Lower leg skin (tissue), 4 donors: ENCODE results near the gene DHDH. TPM values are rescaled to one million over a fixed set of nuclear protein-coding genes. Genes with fewer than 3 reads are reported as not detected.
A peak's percentile ranks its signal among the peaks of the same experiment; 100 is the strongest.

ENCODE experiments used
- DNase-seq, 2 donors: peaks; one replicate each; pipeline ENCODE4 v3.0.0-alpha.2; 2019; ENCODE audit warnings: low spot score in 2 of 2
- H3K4me3 ChIP-seq: fragments of 200-600 bp; sonication (generic); 2 replicates; pipeline ENCODE4 v1.5.1; 2017; ENCODE audit warnings: mild to moderate bottlenecking, low read depth; ENCODE audit not compliant: poor library complexity, severe bottlenecking
- CTCF ChIP-seq, 3 donors: fragments of 450-650 bp; IDR thresholded peaks; one replicate each; pipeline ENCODE4 v1.5.1; 2016; ENCODE audit warnings: antibody characterized with exemption in 3 of 3, mild to moderate bottlenecking in 3 of 3, moderate library complexity in 2 of 3
- POLR2A ChIP-seq, 2 donors: fragments of 450-650 bp; IDR thresholded peaks; one replicate each; pipeline ENCODE4 v1.6.1; 2016 to 2017; ENCODE audit warnings: antibody characterized with exemption in 2 of 2, mild to moderate bottlenecking in 1 of 2, moderate library complexity in 1 of 2
- WGBS, 2 donors: methylation state at CpG; one replicate each; pipeline ENCODE4 v1.1.5; 2018; 5-methylcytosine and 5-hydroxymethylcytosine counted together
- intact Hi-C: fragments of 100-400 bp; cut with DNase I; formaldehyde crosslinking; loops from one replicate; pipeline ENCODE4 v1.15.0; 2023; ENCODE audit warnings: low total_unique reads
- total RNA-seq, 4 donors: library from RNA; depleted of rRNA; stranded (reverse); fragments of >200 nt; gene quantifications; one replicate each; pipeline ENCODE4 v1.1.0, GENCODE V29; 2016

Gene DHDH
- total RNA-seq, 4 donors from 2014 or later = not detected

DNA sequence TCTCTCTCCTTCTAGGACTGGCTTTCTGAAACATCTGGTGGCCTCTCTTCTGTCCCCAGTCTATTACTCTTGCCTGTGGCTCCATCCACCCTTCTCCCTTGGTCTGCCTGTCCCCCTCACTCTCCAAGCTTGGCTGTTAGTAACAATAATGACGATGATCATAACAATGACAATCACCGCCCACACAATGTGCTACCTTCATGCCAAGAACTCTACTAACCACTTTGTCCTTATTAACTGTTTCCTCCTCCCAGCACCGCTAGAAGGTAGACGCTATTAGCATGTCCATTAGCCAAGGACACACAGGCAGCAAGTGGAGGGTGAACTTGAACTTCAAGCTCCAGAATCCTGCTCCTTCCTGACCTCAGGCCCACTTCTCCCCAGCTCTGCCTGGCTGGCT, 56.9 kb downstream of the DHDH start:
- 56 to 57% methylated on average over 4 of the region's 4 CpGs for WGBS, 2 donors
- TF ChIP-seq POLR2A (IDR thresholded peaks at IDR 0.05) (no peak), CTCF (IDR thresholded peaks at IDR 0.05) (no peak)
- no peak overlapping the region for H3K4me3 ChIP-seq
- no peak for DNase-seq
- intact Hi-C loops = loop anchor here (10.0 kb wide), 1 partner anchor 154 kb away; no protein-coding TSS in a partner anchor

DNA sequence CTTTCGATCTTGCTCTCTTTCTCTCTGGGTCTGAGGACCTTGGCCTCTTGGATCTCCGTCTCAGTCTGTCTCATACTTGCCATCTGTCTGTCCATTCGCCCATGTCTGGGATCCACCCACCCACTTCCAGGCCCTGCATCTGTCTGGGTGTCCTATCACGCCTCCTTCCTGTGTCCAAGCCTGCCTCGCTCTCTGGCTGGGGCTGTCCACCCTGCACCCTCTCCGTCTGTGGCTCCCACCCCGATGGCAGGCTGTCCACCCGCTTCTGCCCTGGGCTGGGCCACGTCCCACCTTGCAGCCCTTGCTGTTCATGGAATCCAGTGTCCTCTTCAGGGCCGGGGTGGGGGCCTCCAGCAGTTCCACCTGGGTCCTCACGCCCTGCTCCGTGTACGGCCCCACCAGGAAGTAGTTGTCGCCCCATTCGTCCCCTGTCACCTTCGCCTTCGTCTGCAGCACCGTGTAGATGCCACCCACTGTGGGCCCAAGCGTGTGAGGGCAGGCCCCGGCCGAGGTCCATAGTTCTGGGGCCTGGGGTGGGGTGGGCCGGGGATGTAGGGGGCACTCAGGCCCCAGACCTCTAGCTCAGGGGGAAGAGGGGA, 57.6 kb downstream of the DHDH start:
- 84 to 94% methylated on average over 21 to 22 of the region's 22 CpGs for WGBS, 2 donors
- no peak for TF ChIP-seq POLR2A (IDR thresholded peaks at IDR 0.05)
- no peak for TF ChIP-seq CTCF (IDR thresholded peaks at IDR 0.05)
- no peak overlapping the region for H3K4me3 ChIP-seq
- no peak for DNase-seq
- intact Hi-C loops = loop anchor here (10.0 kb wide), 1 partner anchor 154 kb away; no protein-coding TSS in a partner anchor

- DNase-seq = peak; percentile 69 to 93
- WGBS, 2 donors = 11 to 24% methylated on average over 8 of the region's 8 CpGs
- no peak for TF ChIP-seq POLR2A (IDR thresholded peaks at IDR 0.05)
- no peak for TF ChIP-seq CTCF (IDR thresholded peaks at IDR 0.05)
- H3K4me3 ChIP-seq = peak overlapping the region; percentile 91
- intact Hi-C loops = loop anchor here (10.0 kb wide), 1 partner anchor 153 kb away; no protein-coding TSS in a partner anchor
These were observed 58.5 kb downstream of the DHDH start for GRCh38 chr19:48991873-48992580.

GRCh38 chr19:48992581-48993174, 59.2 kb downstream of the DHDH start:
- peak overlapping the region; percentile 91 for H3K4me3 ChIP-seq
- DNase-seq = no peak
- 0 to 1% methylated on average over 19 to 20 of the region's 20 CpGs for WGBS, 2 donors
- intact Hi-C loops = loop anchor here (10.0 kb wide), 1 partner anchor 152 kb away; no protein-coding TSS in a partner anchor
- TF ChIP-seq CTCF (IDR thresholded peaks at IDR 0.05) = no peak
- TF ChIP-seq POLR2A (IDR thresholded peaks at IDR 0.05) = no peak

- 0 to 1% methylated on average over 55 to 56 of the region's 56 CpGs for WGBS, 2 donors
- H3K4me3 ChIP-seq = peak within 1 kb of the TSS; percentile 91
- DNase-seq = peak; percentile 99 to 100
- TF ChIP-seq CTCF (IDR thresholded peaks at IDR 0.05) (peak in 2 of 3 donors; percentile 29 to 99), POLR2A (IDR thresholded peaks at IDR 0.05) (peak in 1 of 2 donors; percentile 29)
- intact Hi-C loops = loop anchor here (10.0 kb wide), 1 partner anchor 151 kb away; no protein-coding TSS in a partner anchor
These were observed 59.9 kb downstream of the DHDH start, which contains the start of the genes GYS1 and RUVBL2 for GRCh38 chr19:48993175-48994034. Gene GYS1, minus strand, starts transcription at chr19:48993309. Its CDS starts 197 bp downstream, at chr19:48993112. Gene RUVBL2, plus strand, starts transcription at chr19:48993887. Its CDS starts 25 bp downstream, at chr19:48993912.
